Superior temporal gyrus (tissue), 1 donor: ENCODE results near the gene NGEF.

ENCODE experiments used
- DNase-seq: peaks from one replicate; pipeline ENCODE4 v3.0.0-alpha.2; 2016; ENCODE audit errors: extremely low spot score

The NGEF gene

GRCh38 chr2:232838406-232838874 lies 174.6 kb downstream of the NGEF start:
- no peak for DNase-seq

GRCh38 chr2:232836934-232837333 lies 176.1 kb downstream of the NGEF start:
- DNase-seq, result no peak

DNA sequence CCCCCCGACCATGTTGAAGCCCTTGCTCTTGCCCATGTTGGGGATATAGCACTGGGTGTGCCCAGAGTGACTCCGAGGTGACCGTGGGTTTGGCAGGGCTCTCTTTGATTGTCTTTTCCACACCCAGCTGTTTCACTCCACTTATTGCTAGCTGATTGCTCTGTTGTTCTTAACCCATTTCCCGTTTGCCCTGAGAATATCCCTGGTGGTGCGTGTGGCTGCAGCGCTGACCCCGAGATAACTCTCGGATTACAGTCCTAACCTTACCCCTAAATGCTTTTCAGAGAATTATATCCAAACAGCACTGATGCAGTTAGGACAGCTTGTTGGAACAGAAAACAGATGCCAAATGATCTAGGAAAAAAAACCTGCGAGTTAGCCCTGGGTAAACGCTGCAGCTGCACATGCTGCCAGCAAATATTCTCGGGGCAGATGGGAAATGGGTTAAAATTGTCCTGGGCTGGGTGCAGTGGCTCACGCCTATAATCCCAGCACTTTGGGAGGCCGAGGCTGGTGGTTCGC lies 177.3 kb downstream of the NGEF start:
- no peak for DNase-seq

DNA sequence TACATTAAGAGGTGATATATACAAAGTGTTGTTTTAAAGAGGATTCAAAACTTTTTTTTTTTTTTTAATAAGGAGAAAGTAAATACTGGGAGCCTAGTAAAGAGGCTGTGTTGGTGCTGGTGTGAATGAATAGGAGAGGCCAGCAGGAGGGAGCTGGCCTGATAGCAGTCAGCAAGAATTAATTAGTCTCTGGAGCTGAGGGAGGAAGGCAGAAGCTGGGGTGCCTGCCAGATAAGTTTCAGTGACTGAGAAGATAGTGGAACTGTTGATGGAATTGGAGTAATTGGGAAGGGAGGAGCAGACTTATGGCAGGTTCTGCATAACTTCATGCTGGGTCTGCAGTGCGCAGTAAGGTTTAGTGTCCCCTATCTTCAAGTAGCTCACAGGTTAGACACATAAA lies 179.2 kb downstream of the NGEF start:
- DNase-seq, result no peak

GRCh38 chr2:232831496-232831895 lies 181.6 kb downstream of the NGEF start:
- DNase-seq, result no peak

DNA sequence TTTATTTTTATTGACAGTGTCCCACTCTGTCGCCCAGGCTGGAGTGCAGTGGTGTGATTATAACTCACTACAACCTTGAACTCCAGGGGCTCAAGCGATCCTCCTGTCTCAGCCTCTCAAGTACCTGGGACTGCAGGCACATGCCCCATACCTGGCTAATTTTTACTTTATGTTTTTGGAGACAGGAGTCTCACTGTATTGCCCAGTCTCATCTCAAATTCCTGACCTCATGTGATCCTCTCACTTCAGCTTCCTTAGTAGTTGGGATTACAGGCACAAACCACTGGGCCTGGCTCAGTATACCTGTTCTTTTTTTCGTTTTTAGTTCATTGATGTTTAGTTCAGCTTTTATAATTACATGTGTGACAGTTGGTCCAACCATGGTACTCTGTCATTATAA lies 183.1 kb downstream of the NGEF start:
- no peak for DNase-seq
